PC-9 (cell line): ENCODE data around the gene CFAP20DC. TPM values are rescaled to one million over a fixed set of nuclear protein-coding genes. Genes with fewer than 3 reads are reported as not detected.

ENCODE experiments used
- BruUV-seq: library from RNA; stranded (reverse); fragments of 400-500 nt; replicated peaks from 2 replicates; lab custom pipeline; 2021; lab: Mats Ljungman, UMichigan
- CTCF ChIA-PET: fragments of 300-600 bp; sonication (Branson Sonifier 250); formaldehyde crosslinking; loops from one replicate; lab custom pipeline; 2022; ENCODE audit warnings: antibody characterized with exemption; lab: Charles Lee
- POLR2A ChIA-PET: fragments of 300-600 bp; sonication (Branson Sonifier 250); formaldehyde crosslinking; loops from one replicate; lab custom pipeline; 2022; ENCODE audit warnings: antibody characterized with exemption; ENCODE audit not compliant: unreplicated experiment; lab: Charles Lee
- DNase-seq, 2 experiments: peaks; one replicate each; pipeline versions ENCODE4 v3.0.0 to v3.0.0-alpha.2; 2015 to 2022; ENCODE audit warnings: mixed read lengths in 1 of 2
- H2AFZ ChIP-seq: fragments of 200-600 bp; sonication (generic); 2 replicates; pipeline ENCODE4 v1.8.1; 2017; ENCODE audit warnings: antibody characterized with exemption
- H3F3A ChIP-seq: fragments of 200-600 bp; sonication (generic); 2 replicates; pipeline ENCODE4 v1.8.1; 2017; ENCODE audit warnings: antibody characterized with exemption, mild to moderate bottlenecking, low read depth; ENCODE audit not compliant: insufficient read depth
- H3K27ac ChIP-seq: fragments of 200-600 bp; sonication (generic); 2 replicates; pipeline ENCODE4 v1.6.1; 2016; ENCODE audit warnings: mixed run types
- H3K27me3 ChIP-seq: fragments of 200-600 bp; sonication (generic); 2 replicates; pipeline ENCODE4 v1.6.1; 2016; ENCODE audit warnings: low read depth, mixed run types; ENCODE audit not compliant: insufficient read depth
- H3K36me3 ChIP-seq: fragments of 200-600 bp; sonication (generic); 2 replicates; pipeline ENCODE4 v1.6.1; 2016; ENCODE audit warnings: low read depth, mixed run types
- H3K4me1 ChIP-seq: fragments of 200-600 bp; sonication (generic); replicated peaks from 2 replicates; pipeline ENCODE4 v1.6.1; 2016; ENCODE audit warnings: mixed run types; ENCODE audit not compliant: insufficient read depth
- H3K4me2 ChIP-seq: fragments of 200-600 bp; sonication (generic); 2 replicates; pipeline ENCODE4 v1.6.1; 2017; ENCODE audit warnings: mixed run types
- H3K4me3 ChIP-seq: fragments of 200-600 bp; sonication (generic); 2 replicates; pipeline ENCODE4 v1.6.1; 2016; ENCODE audit warnings: mixed run types
- H3K79me2 ChIP-seq: fragments of 200-600 bp; sonication (generic); 2 replicates; pipeline ENCODE4 v1.6.1; 2017; ENCODE audit warnings: low read depth, mixed run types
- H3K9me2 ChIP-seq: fragments of 200-600 bp; sonication (generic); 2 replicates; pipeline ENCODE4 v1.8.1; 2017; ENCODE audit warnings: mild to moderate bottlenecking; ENCODE audit not compliant: insufficient read depth
- H3K9me3 ChIP-seq: fragments of 200-600 bp; sonication (generic); 2 replicates; pipeline ENCODE4 v1.8.1; 2016; ENCODE audit warnings: low read depth; ENCODE audit not compliant: insufficient read depth
- H4K20me1 ChIP-seq: fragments of 200-600 bp; sonication (generic); 2 replicates; pipeline ENCODE4 v1.8.1; 2017; ENCODE audit not compliant: insufficient read depth
- CTCF ChIP-seq: fragments of 200-600 bp; sonication (generic); conservative IDR thresholded peaks from 2 replicates; pipeline ENCODE4 v1.6.1; 2017; ENCODE audit warnings: mixed run types, antibody characterized with exemption, mild to moderate bottlenecking, moderate library complexity
- EZH2 ChIP-seq: fragments of 200-600 bp; sonication (generic); IDR thresholded peaks from 2 replicates; pipeline ENCODE4 v1.8.0; 2017; ENCODE audit warnings: antibody characterized with exemption, low read depth
- intact Hi-C: fragments of 100-400 bp; cut with micrococcal nuclease; formaldehyde crosslinking; loops from one replicate; pipeline ENCODE4 v1.10.0; 2022; ENCODE audit not compliant: unreplicated experiment
- total RNA-seq: library from RNA; stranded (reverse); gene quantifications from 2 replicates; pipeline ENCODE4 v1.2.3, GENCODE V29; 2021

Gene CFAP20DC
- total RNA-seq, 1 experiment from 2014 or later, result 6.7 TPM

GRCh38 chr3:59016930-59017616 is 32.8 kb downstream of the CFAP20DC start:
- H3K4me3 ChIP-seq, result no peak overlapping the region

GRCh38 chr3:59013611-59014010 is 36.2 kb downstream of the CFAP20DC start:
- BruUV-seq, result no TSS peak
- H3K9me2 ChIP-seq, result no peaks in the 10 kb centered on the region
- TF ChIP-seq EZH2 (no peak), CTCF (no peak)

More at GRCh38 chr3:59016930-59017616, 32.8 kb downstream of the CFAP20DC start:
- Histone ChIP-seq H3K79me2 (no peaks in the 10 kb centered on the region), H3K27ac (no peak overlapping the region), H3K4me1 (no peaks in the 10 kb centered on the region), H3K4me2 (no peak overlapping the region), H3K9me3 (no peaks in the 10 kb centered on the region), H4K20me1 (no peaks in the 10 kb centered on the region), H3K27me3 (no peaks in the 10 kb centered on the region), H3K36me3 (no peaks in the 10 kb centered on the region), H3F3A (no peaks in the 10 kb centered on the region), H2AFZ (no peak overlapping the region), H3K9me2 (no peaks in the 10 kb centered on the region)
- ChIA-PET CTCF (no interaction called here), POLR2A (no interaction called here)
- DNase-seq, result no peak
- TF ChIP-seq EZH2, result no peak
- no peak for TF ChIP-seq CTCF
- no TSS peak for BruUV-seq
- intact Hi-C loops, result no loop called here

GRCh38 chr3:59006634-59007517 is 42.9 kb downstream of the CFAP20DC start:
- H3K4me1 ChIP-seq, result no peaks in the 10 kb centered on the region
- H3F3A ChIP-seq, result no peaks in the 10 kb centered on the region
- no peaks in the 10 kb centered on the region for H3K9me3 ChIP-seq
- intact Hi-C loops, result no loop called here
- no peak overlapping the region for H3K4me2 ChIP-seq
- no peak overlapping the region for H3K4me3 ChIP-seq
- H2AFZ ChIP-seq, result no peak overlapping the region
- no peaks in the 10 kb centered on the region for H4K20me1 ChIP-seq
- ChIA-PET CTCF (no interaction called here), POLR2A (interaction anchor here (0.5 kb wide), 1 partner anchor 361 kb away, joined by 3 read pairs; no protein-coding TSS in a partner anchor)
- no peaks in the 10 kb centered on the region for H3K36me3 ChIP-seq
- no peak overlapping the region for H3K27ac ChIP-seq
- H3K27me3 ChIP-seq, result no peaks in the 10 kb centered on the region
- no peak for TF ChIP-seq CTCF
- TF ChIP-seq EZH2, result no peak
- no TSS peak for BruUV-seq
- H3K9me2 ChIP-seq, result no peaks in the 10 kb centered on the region
- no peaks in the 10 kb centered on the region for H3K79me2 ChIP-seq
- no peak for DNase-seq

More at GRCh38 chr3:59013611-59014010, 36.2 kb downstream of the CFAP20DC start:
- H3F3A ChIP-seq, result no peaks in the 10 kb centered on the region
- no peaks in the 10 kb centered on the region for H3K9me3 ChIP-seq
- DNase-seq, result no peak
- POLR2A ChIA-PET, result no interaction called here
- intact Hi-C loops, result no loop called here
- H3K36me3 ChIP-seq, result no peaks in the 10 kb centered on the region
- H3K4me1 ChIP-seq, result no peaks in the 10 kb centered on the region
- H3K4me3 ChIP-seq, result no peak overlapping the region
- CTCF ChIA-PET, result no interaction called here
- H2AFZ ChIP-seq, result no peak overlapping the region
- no peaks in the 10 kb centered on the region for H3K27me3 ChIP-seq
- no peak overlapping the region for H3K4me2 ChIP-seq
- H4K20me1 ChIP-seq, result no peaks in the 10 kb centered on the region
- no peaks in the 10 kb centered on the region for H3K79me2 ChIP-seq
- no peak overlapping the region for H3K27ac ChIP-seq
